Small intestine (tissue), 7 donors: Measurements from ENCODE around the gene CCZ1B. TPM values are rescaled to one million over a fixed set of nuclear protein-coding genes. Genes with fewer than 3 reads are reported as not detected.
A peak's percentile ranks its signal among the peaks of the same experiment; 100 is the strongest.
"Not testable (repeated sequence)": the region's sequence is repeated elsewhere in the genome, so short reads cannot be mapped to it uniquely, and the experiment has no call there.

Experiments used
- DNase-seq, 2 donors: peaks; one replicate each; pipeline versions ENCODE4 v3.0.0 to v3.0.0-alpha.2; 2013
- FAIRE-seq: peaks from 2 replicates; lab custom pipeline; 2012; peaks lifted over from hg19 to GRCh38; lab: Jason Lieb, UNC
- H3K27ac ChIP-seq, 3 donors: one replicate each; pipeline ENCODE4 v1.5.1; 2013; ENCODE audit warnings: low read length in 2 of 3, mild to moderate bottlenecking in 2 of 3, control low read depth in 1 of 3, inconsistent platforms in 1 of 3, low read depth in 1 of 3, moderate library complexity in 1 of 3
- H3K27me3 ChIP-seq, 3 donors: one replicate each; pipeline ENCODE4 v1.6.1; 2013; ENCODE audit warnings: low read length in 3 of 3, inconsistent platforms in 1 of 3; ENCODE audit not compliant: control insufficient read depth in 3 of 3, insufficient read depth in 3 of 3
- H3K36me3 ChIP-seq, 3 donors: one replicate each; pipeline ENCODE4 v1.6.1; 2013; ENCODE audit warnings: low read length in 3 of 3, inconsistent platforms in 1 of 3, low read depth in 1 of 3, mild to moderate bottlenecking in 1 of 3, moderate library complexity in 1 of 3; ENCODE audit not compliant: control insufficient read depth in 3 of 3, insufficient read depth in 2 of 3
- H3K4me1 ChIP-seq, 3 donors: one replicate each; pipeline ENCODE4 v1.6.1; 2013; ENCODE audit warnings: low read length in 2 of 3, inconsistent platforms in 1 of 3, low read depth in 1 of 3, mild to moderate bottlenecking in 1 of 3, moderate library complexity in 1 of 3; ENCODE audit not compliant: control insufficient read depth in 3 of 3, insufficient read depth in 2 of 3
- H3K4me3 ChIP-seq, 3 donors: one replicate each; pipeline ENCODE4 v1.5.1; 2013; ENCODE audit warnings: low read length in 3 of 3, control low read depth in 1 of 3, inconsistent platforms in 1 of 3, low read depth in 1 of 3, mild to moderate bottlenecking in 1 of 3, moderate library complexity in 1 of 3
- H3K9me3 ChIP-seq, 2 donors: one replicate each; pipeline ENCODE4 v1.6.1; 2013; ENCODE audit warnings: low read depth in 1 of 2, low read length in 1 of 2; ENCODE audit not compliant: control insufficient read depth in 2 of 2, insufficient read depth in 1 of 2
- WGBS, 3 donors: extraction: QIAGEN DNeasy Blood & Tissue Kit; methylation state at CpG; one replicate each; pipeline ENCODE4 v1.1.7; 2013; 5-methylcytosine and 5-hydroxymethylcytosine counted together
- polyA plus RNA-seq, 4 donors: library from polyadenylated mRNA; stranded (reverse) in 3 of 4; unstranded in 1 of 4; fragments of 200-250 nt in 3 of 4; fragments of 120-200 nt in 1 of 4; gene quantifications; one replicate each; pipeline versions ENCODE4 v1.2.1 to v1.2.3, GENCODE V29; 2013
- donor health status: healthy with polysubstance abuse.
- donor health status: control.
- donor health status: control.
- donor health status: Bipolar disorder and iron deficiency.
- donor health status: healthy.

The CCZ1B gene
- polyA plus RNA-seq, 4 donors: 20.5 to 50.8 (median 32.3) TPM

GRCh38 chr7:6827180-6827579 is 1.1 kb upstream of the CCZ1B start:
- WGBS, 3 donors: 63 to 68% (median 67%) methylated on average over 5 to 12 of the region's 12 CpGs
- FAIRE-seq: not testable (repeated sequence)

GRCh38 chr7:6825236-6826125 is 594 bp downstream of the CCZ1B start:
- DNase-seq, H3K4me3 ChIP-seq, FAIRE-seq, H3K36me3 ChIP-seq, H3K9me3 ChIP-seq, H3K27ac ChIP-seq, H3K27me3 ChIP-seq, H3K4me1 ChIP-seq: not testable (repeated sequence)
- 10 to 35% (median 25%) methylated on average over 4 to 10 of the region's 42 CpGs for WGBS, 3 donors

More at GRCh38 chr7:6827180-6827579, 1.1 kb upstream of the CCZ1B start:
- DNase-seq: peak in 1 of 2 donors; percentile 44
- H3K27ac ChIP-seq, H3K36me3 ChIP-seq, H3K4me3 ChIP-seq, H3K9me3 ChIP-seq, H3K4me1 ChIP-seq, H3K27me3 ChIP-seq: not testable (repeated sequence)

GRCh38 chr7:6821622-6822021 is 4.5 kb downstream of the CCZ1B start:
- not testable (repeated sequence) for H3K27ac ChIP-seq, H3K4me1 ChIP-seq, DNase-seq, H3K27me3 ChIP-seq, FAIRE-seq, H3K4me3 ChIP-seq, H3K9me3 ChIP-seq
- 84 to 91% (median 91%) methylated on average over 5 to 6 of the region's 6 CpGs for WGBS, 3 donors
- peaks cover 0 to 18% (median 2%) of the 10 kb centered on the region in 3 donors for H3K36me3 ChIP-seq

GRCh38 chr7:6815470-6815869 is 10.6 kb downstream of the CCZ1B start:
- WGBS, 3 donors: 95 to 100% (median 98%) methylated on average over 5 to 7 of the region's 7 CpGs
- not testable (repeated sequence) for H3K4me3 ChIP-seq, FAIRE-seq

GRCh38 chr7:6813011-6813410 is 13.1 kb downstream of the CCZ1B start:
- WGBS, 3 donors: 95 to 100% (median 98%) methylated on average over 2 of the region's 2 CpGs
- not testable (repeated sequence) for H3K4me1 ChIP-seq, FAIRE-seq, H3K27ac ChIP-seq, DNase-seq, H3K27me3 ChIP-seq, H3K4me3 ChIP-seq, H3K9me3 ChIP-seq
- H3K36me3 ChIP-seq: peaks cover 0 to 13% (median 2%) of the 10 kb centered on the region in 3 donors

More at GRCh38 chr7:6815470-6815869, 10.6 kb downstream of the CCZ1B start:
- H3K27me3 ChIP-seq, H3K27ac ChIP-seq, DNase-seq, H3K9me3 ChIP-seq, H3K4me1 ChIP-seq: not testable (repeated sequence)
- peaks cover 0 to 19% (median 2%) of the 10 kb centered on the region in 3 donors for H3K36me3 ChIP-seq

GRCh38 chr7:6807959-6808358 is 18.1 kb downstream of the CCZ1B start:
- not testable (repeated sequence) for H3K4me3 ChIP-seq, FAIRE-seq, H3K27me3 ChIP-seq, H3K4me1 ChIP-seq, H3K27ac ChIP-seq, H3K36me3 ChIP-seq, DNase-seq, H3K9me3 ChIP-seq
- 69 to 88% (median 77%) methylated on average over 2 to 5 of the region's 6 CpGs for WGBS, 3 donors

GRCh38 chr7:6807393-6807918 is 18.6 kb downstream of the CCZ1B start:
- not testable (repeated sequence) for H3K36me3 ChIP-seq, H3K4me1 ChIP-seq, H3K4me3 ChIP-seq, H3K27ac ChIP-seq, FAIRE-seq, DNase-seq, H3K27me3 ChIP-seq, H3K9me3 ChIP-seq
- 63 to 80% methylated on average over 1 to 2 of the region's 4 CpGs; no CpG with 5 or more reads in 1 of the 3 donors for WGBS, 3 donors

- not testable (repeated sequence) for H3K4me1 ChIP-seq, H3K27me3 ChIP-seq, H3K36me3 ChIP-seq, DNase-seq, H3K9me3 ChIP-seq, FAIRE-seq, H3K27ac ChIP-seq, H3K4me3 ChIP-seq
- 83 to 100% (median 100%) methylated on average over 1 of the region's 2 CpGs for WGBS, 3 donors
Observed at GRCh38 chr7:6800331-6800730, 25.7 kb downstream of the CCZ1B start.
